ENCODE measurements around the gene NSUN2.

NSUN2 gene

GRCh38 chr5:6553972-6554371, 78.9 kb downstream of the NSUN2 start:
- DNase-seq, result no peak

- no peak for DNase-seq
These were observed 80.2 kb downstream of the NSUN2 start for GRCh38 chr5:6552612-6553011.

- no peak for DNase-seq
These were observed 80.9 kb downstream of the NSUN2 start for GRCh38 chr5:6551955-6552313.

GRCh38 chr5:6551287-6551954, 81.4 kb downstream of the NSUN2 start:
- DNase-seq, result no peak

GRCh38 chr5:6550628-6551027, 82.2 kb downstream of the NSUN2 start:
- DNase-seq, result no peak

Measured in COR-L47 (cell line).